GM19452 (cell line): ENCODE measurements around the gene PLA1A.

Experiments
- ATAC-seq: cut with Tn5 transposase; IDR thresholded peaks from one replicate; pipeline ENCODE4 v1.9.1; 2021; ENCODE audit not compliant: unreplicated experiment

The PLA1A gene

DNA sequence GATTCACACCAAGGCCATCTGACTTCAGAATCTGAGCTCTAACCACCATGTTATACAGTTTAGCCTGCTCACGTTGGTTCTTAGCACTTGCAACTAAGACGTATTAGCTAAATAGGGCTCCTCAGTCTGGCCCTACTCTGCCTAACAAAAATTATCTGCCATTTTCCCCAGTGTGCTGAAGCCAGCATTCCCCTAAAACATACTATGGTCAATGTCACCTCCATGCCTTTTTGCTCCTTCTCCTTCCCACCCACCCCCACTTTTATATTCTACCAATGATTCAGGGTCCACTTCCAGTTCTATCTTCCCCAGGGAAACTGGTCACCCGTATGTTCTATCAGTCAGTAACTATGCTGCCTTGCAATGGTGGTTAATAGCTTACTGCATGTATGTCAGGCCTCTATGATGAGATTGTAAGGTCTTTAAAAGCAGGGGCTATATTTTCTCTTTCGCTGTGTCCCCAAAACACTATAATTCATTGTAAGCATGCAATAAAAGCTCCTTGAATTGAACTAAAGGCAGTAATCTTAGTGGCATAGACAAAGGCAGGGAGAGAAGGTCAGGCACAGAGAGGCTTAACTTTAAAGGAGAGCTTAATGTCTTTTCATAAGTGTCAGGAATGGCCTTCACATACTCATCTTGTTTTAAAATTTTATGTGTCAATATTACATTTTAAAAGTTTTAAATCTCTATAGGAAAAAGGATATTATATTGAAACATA is 39.4 kb downstream of the PLA1A start:
- no peak for ATAC-seq

- ATAC-seq, result peak; percentile 37
Observed at GRCh38 chr3:119637679-119638477, 40.2 kb downstream of the PLA1A start.

DNA sequence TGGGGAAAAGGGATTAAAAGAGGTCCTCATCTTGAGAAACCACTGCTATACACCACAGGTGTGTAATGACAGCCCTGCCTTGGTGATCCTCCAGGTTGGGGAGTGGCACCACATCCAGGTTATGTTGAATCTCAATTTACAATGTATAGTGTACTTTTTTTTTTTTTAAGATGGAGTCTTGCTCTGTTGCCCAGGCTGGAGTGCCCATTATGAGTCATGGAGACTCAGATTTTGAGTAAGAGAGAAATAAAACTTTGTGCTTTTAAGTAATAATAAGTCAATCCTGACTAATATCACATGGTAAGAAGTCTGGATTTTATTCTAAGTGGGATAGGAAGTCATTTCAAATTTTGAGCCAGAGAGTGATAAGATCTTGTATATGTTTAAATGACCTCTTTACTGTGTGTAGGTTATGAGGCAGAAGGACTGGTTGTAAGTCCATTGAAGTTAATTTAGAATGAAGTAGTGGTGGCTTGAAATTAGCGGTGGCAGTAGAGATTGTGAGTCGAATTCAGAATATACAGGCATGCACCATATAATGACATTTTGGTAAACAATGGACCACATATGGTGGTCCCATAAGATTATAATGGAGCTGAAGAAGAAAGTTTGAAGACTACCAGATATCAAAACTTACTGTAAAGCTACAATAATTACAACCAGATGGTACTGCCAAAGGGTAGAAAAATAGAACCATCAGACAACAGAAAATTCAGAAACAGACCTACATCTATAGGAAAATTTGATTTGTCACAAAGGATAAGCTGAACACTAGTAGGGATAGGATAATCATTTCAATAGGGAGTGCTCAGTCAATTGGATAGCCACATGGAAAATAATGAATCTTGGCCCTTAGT is 42.0 kb downstream of the PLA1A start:
- no peak for ATAC-seq

- ATAC-seq, result no peak
Observed at GRCh38 chr3:119641416-119641815, 43.7 kb downstream of the PLA1A start.

- ATAC-seq, result no peak
Observed at GRCh38 chr3:119642746-119643473, 45.2 kb downstream of the PLA1A start.

DNA sequence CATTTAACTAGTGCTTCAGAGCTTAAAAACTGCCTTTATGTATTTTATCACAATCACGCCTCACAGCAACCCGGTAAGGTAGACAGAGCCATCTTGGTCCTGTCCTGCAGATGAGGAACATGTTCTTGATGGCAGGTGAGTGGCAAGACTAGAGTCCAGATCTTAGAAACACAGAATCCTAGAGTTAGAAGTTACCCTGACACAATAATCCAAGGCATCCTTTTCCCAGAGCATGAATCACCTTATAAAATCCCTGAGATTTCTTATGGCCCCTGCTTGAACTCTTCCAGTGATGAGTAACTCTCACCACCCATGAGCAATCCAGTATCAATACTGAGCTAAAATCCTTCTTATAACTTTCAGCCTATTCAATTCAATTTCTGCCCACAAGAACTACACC is 45.8 kb downstream of the PLA1A start:
- no peak for ATAC-seq

DNA sequence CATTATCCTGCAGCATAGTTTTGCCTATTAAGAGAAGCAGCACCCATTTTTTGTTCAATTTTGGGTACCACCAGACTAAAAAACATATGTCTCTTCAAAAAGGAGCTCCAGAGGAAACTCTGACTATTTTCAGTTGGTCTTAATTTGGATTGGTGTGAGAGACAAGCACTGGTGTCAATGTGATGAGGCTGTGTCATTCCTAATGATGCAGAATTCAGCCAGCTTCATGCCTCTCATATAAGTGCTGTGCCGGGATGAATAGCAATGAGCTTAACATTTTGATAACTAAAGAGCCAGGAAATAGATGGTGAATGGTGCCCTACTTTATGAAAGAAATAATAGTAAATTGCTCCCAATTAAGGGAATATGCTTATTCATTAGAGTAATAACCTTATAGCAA is 46.8 kb downstream of the PLA1A start:
- ATAC-seq, result no peak

DNA sequence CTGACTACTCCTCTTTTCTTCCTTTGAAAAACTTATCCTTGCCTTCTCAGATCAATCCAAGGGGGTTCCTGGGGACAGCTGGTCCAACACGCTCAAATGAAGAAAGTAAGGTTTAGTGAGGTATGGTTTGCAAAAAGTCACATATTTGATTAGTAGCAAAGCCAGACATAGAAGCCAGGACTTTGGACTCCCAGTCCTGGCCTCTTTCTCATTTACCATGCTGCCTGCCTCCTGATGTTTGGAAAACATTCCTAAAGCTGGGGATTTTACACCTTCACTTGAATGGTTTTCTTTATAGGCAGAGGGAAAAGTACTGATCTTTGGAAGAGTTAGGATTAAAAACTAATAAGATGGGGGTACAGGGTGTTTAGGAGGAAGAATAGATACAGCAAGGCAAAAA is 48.1 kb downstream of the PLA1A start:
- no peak for ATAC-seq

DNA sequence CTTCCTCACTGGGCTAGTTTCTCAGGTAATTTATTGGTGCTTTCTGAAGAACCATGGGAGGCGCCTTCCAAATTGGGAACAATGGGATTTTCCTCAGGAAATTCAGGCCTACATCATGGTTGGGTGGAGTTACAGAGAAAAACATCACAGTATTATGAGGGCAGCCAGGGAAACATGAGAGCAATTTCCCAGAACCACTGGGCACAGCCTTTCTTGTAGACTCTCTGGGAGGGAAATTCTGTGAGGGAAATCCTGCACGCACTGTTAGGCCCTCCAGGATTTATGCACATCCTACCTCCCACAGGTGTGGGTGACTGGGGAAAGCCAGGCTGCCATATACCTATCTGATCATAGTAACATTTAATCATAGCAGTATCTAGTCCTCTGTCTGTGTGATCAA is 49.5 kb downstream of the PLA1A start:
- no peak for ATAC-seq

DNA sequence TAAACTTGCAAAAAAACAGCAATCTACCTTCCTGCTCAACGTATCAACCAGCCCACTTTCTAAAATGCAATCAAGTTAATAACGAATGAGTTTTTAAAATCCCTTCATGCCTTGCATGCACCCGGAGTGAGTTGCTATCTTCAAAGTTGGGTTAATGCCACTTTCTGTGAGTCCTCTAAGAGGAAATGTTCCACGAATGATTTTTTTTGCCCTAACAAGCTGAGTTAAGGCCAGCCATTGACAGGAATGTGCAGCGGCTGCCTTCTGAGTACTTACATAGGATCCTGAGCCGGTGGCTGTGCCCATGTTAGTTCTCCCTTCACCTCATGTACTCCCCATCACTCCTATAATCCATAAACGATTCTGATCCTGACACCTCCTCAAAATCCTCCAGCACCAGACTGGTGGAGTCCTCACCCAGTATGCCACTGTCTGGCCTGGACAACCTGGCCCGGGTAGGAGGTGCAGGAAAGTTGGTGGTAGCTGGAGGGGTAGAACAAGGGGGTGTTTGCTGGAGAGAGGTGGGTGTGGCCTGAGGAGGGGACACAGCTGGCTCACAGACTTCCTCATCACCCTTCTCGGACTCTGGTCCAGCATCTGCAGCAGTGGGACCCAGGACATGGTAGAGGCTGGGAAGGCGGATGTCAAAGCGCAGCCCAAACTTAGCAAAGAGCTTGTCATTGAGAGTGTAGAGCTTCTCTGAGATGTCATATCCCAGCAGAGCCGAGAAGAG is 50.3 kb downstream of the PLA1A start:
- ATAC-seq, result no peak

GRCh38 chr3:119649761-119650160 is 52.1 kb downstream of the PLA1A start:
- ATAC-seq, result no peak

DNA sequence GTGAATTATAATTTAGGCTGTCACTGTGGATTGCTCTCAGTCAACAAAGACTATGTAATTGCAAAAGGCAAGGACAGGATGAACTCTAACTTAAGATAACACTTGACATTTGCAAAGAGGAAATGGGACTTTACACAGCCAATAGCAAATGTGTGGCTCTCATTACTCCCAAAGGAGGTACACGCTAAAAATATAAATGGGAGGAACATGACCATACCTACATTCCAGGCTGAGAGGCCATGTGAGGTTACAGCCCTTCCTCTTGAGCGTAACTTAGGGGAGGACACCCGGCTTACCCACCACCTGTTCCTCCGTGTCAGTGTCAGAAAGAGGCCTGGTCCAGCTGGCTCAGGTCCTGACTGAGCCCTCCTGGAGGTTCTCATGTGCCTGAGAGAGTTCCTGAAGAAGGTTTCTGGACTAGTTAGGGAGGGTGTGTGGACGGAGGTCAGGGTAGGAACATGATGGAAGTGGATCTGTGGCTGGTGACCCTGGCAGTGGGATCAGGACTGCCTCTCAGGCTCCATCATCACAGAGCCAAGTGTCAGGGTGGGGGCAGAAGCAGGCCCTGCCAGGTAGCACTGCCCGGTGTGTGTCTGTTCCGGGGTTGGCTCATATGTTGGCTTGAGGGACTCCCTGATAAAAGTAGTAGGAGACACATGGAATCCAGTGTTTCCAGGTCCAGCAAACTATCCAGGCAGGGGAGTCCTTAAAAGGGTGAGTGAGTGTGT is 54.8 kb downstream of the PLA1A start:
- no peak for ATAC-seq

GRCh38 chr3:119653876-119654275 is 56.2 kb downstream of the PLA1A start:
- no peak for ATAC-seq

GRCh38 chr3:119657887-119658702 is 60.4 kb downstream of the PLA1A start:
- peak; percentile 74 for ATAC-seq

DNA sequence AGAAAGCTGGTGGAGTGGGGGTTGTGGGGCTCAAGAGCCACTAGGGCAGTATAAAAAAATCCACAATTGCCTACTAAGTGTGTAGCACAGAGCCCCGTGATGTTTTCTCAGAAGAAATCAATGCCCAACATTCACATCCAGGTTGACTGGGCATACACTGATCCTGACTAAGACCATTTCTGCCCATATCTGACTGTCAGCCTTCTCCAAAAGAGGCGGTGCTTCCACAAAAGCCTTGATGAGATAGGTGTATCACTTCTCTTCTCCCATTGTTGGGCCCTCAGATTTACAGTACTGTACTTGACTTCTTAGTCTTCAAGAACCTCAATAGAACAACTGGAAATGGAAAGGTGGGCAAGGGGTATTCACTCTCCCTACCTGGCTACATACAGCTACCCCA is 61.3 kb downstream of the PLA1A start:
- no peak for ATAC-seq

- ATAC-seq, result no peak
Observed at GRCh38 chr3:119659606-119660291, 62.1 kb downstream of the PLA1A start.

DNA sequence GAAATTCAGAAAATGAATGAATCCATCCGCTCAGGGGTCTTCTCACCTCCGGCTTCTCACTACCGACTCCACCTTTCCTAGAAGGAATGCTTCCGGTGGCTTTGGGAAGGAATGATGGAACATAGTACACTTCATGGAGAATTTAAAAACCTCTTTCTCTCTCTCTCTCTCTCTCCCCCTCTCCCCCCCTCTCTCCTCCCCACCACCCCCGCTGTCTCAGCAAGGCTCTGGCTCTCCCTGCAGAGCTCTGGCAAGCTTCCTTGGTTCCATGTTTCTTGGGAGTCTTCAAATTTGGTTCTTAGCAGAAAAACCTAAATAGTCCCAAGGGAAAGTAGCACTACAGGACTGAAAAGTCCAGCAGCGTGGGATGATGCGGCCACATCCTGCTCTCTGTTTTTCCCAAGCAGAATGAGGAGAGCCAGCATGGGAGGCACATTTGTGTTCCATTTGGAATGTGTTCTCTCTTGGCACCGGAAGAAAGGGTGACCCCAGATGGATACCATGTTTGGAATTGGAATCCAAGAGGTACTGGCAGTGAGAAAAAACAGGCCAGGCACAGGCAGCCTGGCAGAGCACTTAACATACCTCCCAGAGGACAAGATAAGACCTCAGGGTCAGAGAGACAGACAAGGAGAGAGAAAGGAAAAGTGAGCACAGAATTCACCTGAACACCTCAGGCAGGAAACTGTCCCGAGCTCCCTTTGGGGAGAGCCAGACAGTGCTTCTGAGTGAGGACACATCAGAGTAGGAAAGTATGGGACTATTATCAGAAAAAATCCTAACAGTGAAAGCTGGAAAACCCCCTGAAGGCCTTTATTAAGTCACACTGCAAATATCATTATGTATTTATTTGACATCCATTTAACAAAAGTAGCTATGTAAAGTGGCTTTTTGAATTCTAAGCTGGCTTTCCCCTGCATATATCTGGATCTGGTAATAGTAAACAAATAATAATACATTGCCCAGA is 63.1 kb downstream of the PLA1A start, which contains the start of gene POPDC2:
Gene POPDC2 (minus strand): TSS at position 116 of the 967 bp plus-strand sequence. CDS start 166 bp downstream, outside the sequence.
- no peak for ATAC-seq
